OCI-LY7 (cell line): ENCODE data around the gene NEAT1. TPM values are rescaled to one million over a fixed set of nuclear protein-coding genes. Genes with fewer than 3 reads are reported as not detected.

Experiments
- Bru-seq: library from RNA; stranded (reverse); fragments of 400-500 nt; gene quantifications from one replicate; lab custom pipeline; 2021; lab: Mats Ljungman, UMichigan
- BruChase-seq, 2 experiments: library from RNA; stranded (reverse); fragments of 400-500 nt; gene quantifications; one replicate each; lab custom pipeline; 2021; lab: Mats Ljungman, UMichigan
- BruUV-seq: library from RNA; stranded (reverse); fragments of 400-500 nt; replicated peaks from 2 replicates; lab custom pipeline; 2021; lab: Mats Ljungman, UMichigan
- CTCF ChIA-PET: fragments of 300-600 bp; sonication (Branson Sonifier 250); formaldehyde crosslinking; loops from one replicate; lab custom pipeline; 2022; ENCODE audit warnings: antibody characterized with exemption; ENCODE audit not compliant: unreplicated experiment; lab: Charles Lee
- POLR2A ChIA-PET: fragments of 300-600 bp; sonication (Branson Sonifier 250); formaldehyde crosslinking; loops from one replicate; lab custom pipeline; 2022; ENCODE audit warnings: antibody characterized with exemption; lab: Charles Lee
- DNase-seq: peaks from one replicate; pipeline ENCODE4 v3.0.0-alpha.2; 2015; ENCODE audit warnings: low spot score
- H2AFZ ChIP-seq: fragments of 200-600 bp; sonication (generic), shearing (Covaris generic); 2 replicates; pipeline ENCODE4 v1.6.1; 2014; ENCODE audit warnings: mild to moderate bottlenecking, antibody characterized with exemption, low read length, moderate library complexity
- H3K27ac ChIP-seq: fragments of 200-600 bp; sonication (generic); 2 replicates; pipeline ENCODE4 v1.5.1; 2014; ENCODE audit warnings: mixed run types, low read depth, mild to moderate bottlenecking, moderate library complexity, low read length, inconsistent platforms; ENCODE audit not compliant: poor library complexity, severe bottlenecking
- H3K36me3 ChIP-seq: fragments of 200-600 bp; sonication (generic); 2 replicates; pipeline ENCODE4 v1.6.1; 2014; ENCODE audit warnings: mild to moderate bottlenecking, antibody characterized with exemption, low read length, moderate library complexity, mixed read lengths; ENCODE audit not compliant: insufficient read depth
- H3K4me1 ChIP-seq: fragments of 200-600 bp; sonication (generic); 2 replicates; pipeline ENCODE4 v1.5.1; 2014; ENCODE audit warnings: mild to moderate bottlenecking, low read length; ENCODE audit not compliant: insufficient read depth, poor library complexity, severe bottlenecking
- H3K4me2 ChIP-seq: fragments of 200-600 bp; sonication (generic); 2 replicates; pipeline ENCODE4 v1.6.1; 2014; ENCODE audit warnings: mild to moderate bottlenecking, low read length
- H3K4me3 ChIP-seq: fragments of 200-600 bp; sonication (generic); 2 replicates; pipeline ENCODE4 v1.5.1; 2014; ENCODE audit warnings: mild to moderate bottlenecking, low read depth, low read length; ENCODE audit not compliant: poor library complexity, severe bottlenecking
- H3K79me2 ChIP-seq: fragments of 200-600 bp; sonication (generic); 2 replicates; pipeline ENCODE4 v1.6.1; 2016; ENCODE audit warnings: low read depth, mild to moderate bottlenecking, low read length, moderate library complexity, mixed read lengths; ENCODE audit not compliant: insufficient read depth
- H3K9me2 ChIP-seq: fragments of 200-600 bp; sonication (generic); 2 replicates; pipeline ENCODE4 v1.6.1; 2016; ENCODE audit warnings: mild to moderate bottlenecking, low read length, mixed read lengths; ENCODE audit not compliant: insufficient read depth
- H3K9me3 ChIP-seq: fragments of 200-600 bp; sonication (generic); 2 replicates; pipeline ENCODE4 v1.6.1; 2014; ENCODE audit warnings: mild to moderate bottlenecking, mixed run types, low read length, mixed read lengths
- H4K20me1 ChIP-seq: fragments of 200-600 bp; sonication (generic); 2 replicates; pipeline ENCODE4 v1.6.1; 2014; ENCODE audit warnings: mild to moderate bottlenecking, antibody characterized with exemption, low read length, moderate library complexity, mixed read lengths; ENCODE audit not compliant: insufficient read depth
- CTCF ChIP-seq: fragments of 200-600 bp; sonication (generic); conservative IDR thresholded peaks from 2 replicates; pipeline ENCODE4 v1.5.1; 2014; ENCODE audit warnings: mild to moderate bottlenecking, antibody characterized with exemption, low read length, moderate library complexity, mixed read lengths
- EZH2phosphoT487 ChIP-seq: fragments of 200-600 bp; sonication (generic); IDR thresholded peaks from 2 replicates; pipeline ENCODE4 v1.6.1; 2018; ENCODE audit warnings: low read depth, borderline replicate concordance, mild to moderate bottlenecking, mixed run types, antibody characterized with exemption, low read length, moderate library complexity, mixed read lengths
- intact Hi-C: fragments of 100-400 bp; cut with micrococcal nuclease; formaldehyde crosslinking; loops from one replicate; pipeline ENCODE4 v1.10.0; 2022; ENCODE audit not compliant: unreplicated experiment
- long read RNA-seq: library from polyadenylated mRNA; stranded (forward); transcript quantifications from one replicate; pipeline ENCODE4 v2.0.0, GENCODE V29; 2022
- total RNA-seq, 2 experiments: library from RNA; depleted of rRNA in 1 of 2; stranded (reverse); fragments of >200 nt in 1 of 2; shearing (Covaris generic) in 1 of 2; gene quantifications; 2 replicates each; pipeline ENCODE4 v1.2.3, GENCODE V29; 2014 to 2022

Gene NEAT1
- total RNA-seq (2014; rRNA removed; shearing (Covaris generic)) (30.1 and 52.2 TPM in 2 replicates), total RNA-seq (2022) (390 and 440 TPM in 2 replicates), Bru-seq, nascent RNA (percentile 99 among the genes with signal in this experiment), BruChase-seq, experiment 1, labeled RNA remaining after a 6-hour chase (percentile 99 among the genes with signal in this experiment), BruChase-seq, experiment 2, labeled RNA remaining after a 2-hour chase (percentile 99 among the genes with signal in this experiment)
- long read RNA-seq, full-length matches to known transcripts: 476 of 476 reads
- long read RNA-seq, partial matches to known transcripts: 0 of 476 reads
- long read RNA-seq, other reads (novel, unspliced or antisense): 0 of 476 reads

GRCh38 chr11:65422633-65423515 lies at the start of gene NEAT1:
NEAT1 (plus strand) TSS chr11:65422798.
- TF ChIP-seq CTCF: 0 out of 2 replicates have a peak, but pooled peaks have one; percentile 7
- TF ChIP-seq EZH2phosphoT487: no peak
- Histone ChIP-seq H4K20me1 (peaks cover 24% of the 10 kb centered on the region), H2AFZ (peak within 1 kb of the TSS; percentile 41; the same call in 1 of the 2 replicates), H3K4me2 (peak within 1 kb of the TSS; percentile 91), H3K4me3 (peak within 1 kb of the TSS; percentile 73), H3K9me2 (no peaks in the 10 kb centered on the region), H3K27ac (peak within 1 kb of the TSS; percentile 97), H3K36me3 (peaks cover 42% of the 10 kb centered on the region), H3K4me1 (peaks cover 56% of the 10 kb centered on the region), H3K79me2 (peaks cover 85% of the 10 kb centered on the region), H3K9me3 (no peaks in the 10 kb centered on the region)
- POLR2A ChIA-PET: interaction anchor here (0.5 to 11.5 kb wide), 10 partner anchors 10 to 92 kb away, joined by 3 to 237 read pairs (median 4); partner anchors contain the start of gene MALAT1
- peak; percentile 86 for DNase-seq
- CTCF ChIA-PET: interaction anchor here (0.7 to 1.3 kb wide), 2 partner anchors 65 to 822 kb away, joined by 3 to 9 read pairs; no protein-coding TSS in a partner anchor
- BruUV-seq: no TSS peak
- intact Hi-C loops: loop anchor here (1.0 kb wide), 1 partner anchor 74 kb away; no protein-coding TSS in a partner anchor

DNA sequence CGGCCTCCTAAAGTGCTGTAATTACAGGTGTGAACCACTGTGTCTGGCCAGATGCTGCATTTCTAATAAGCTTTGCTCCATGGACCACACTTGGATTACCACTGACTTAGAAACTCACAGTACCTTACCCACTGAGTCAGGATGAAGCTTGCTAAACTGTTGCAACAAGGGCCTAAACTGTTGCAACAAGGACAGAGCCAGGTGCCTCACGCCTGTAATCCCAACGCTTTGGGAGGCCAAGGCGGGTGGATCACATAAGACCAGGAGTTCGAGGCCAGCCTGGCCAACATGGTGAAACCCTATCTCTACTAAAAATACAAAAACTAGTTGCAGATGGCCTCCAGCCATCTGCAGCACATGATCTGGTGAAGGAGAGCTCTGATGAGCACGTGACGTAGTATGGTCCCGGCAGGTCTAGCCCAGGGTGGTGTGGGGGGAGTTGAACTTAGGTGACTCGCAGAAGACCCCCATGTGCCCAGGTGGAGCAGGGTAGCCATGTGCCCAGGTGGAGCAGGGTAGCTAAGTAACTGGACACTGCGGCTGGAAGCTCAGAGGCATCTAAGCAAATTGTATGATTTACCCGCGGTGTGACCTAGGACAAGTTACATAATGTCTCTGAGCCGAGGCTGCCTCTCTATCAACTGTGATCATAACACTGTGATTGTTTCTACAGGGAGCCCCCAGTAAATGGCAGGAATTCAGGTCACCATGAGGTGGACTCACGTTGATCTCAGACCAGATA lies 48.6 kb upstream of the NEAT1 start:
- Histone ChIP-seq H3K79me2 (no peaks in the 10 kb centered on the region), H3K27ac (no peak overlapping the region), H3K4me1 (peaks cover 9% of the 10 kb centered on the region), H3K36me3 (no peaks in the 10 kb centered on the region), H3K9me3 (no peaks in the 10 kb centered on the region), H3K4me3 (no peak overlapping the region), H2AFZ (no peak overlapping the region), H3K9me2 (no peaks in the 10 kb centered on the region), H3K4me2 (no peak overlapping the region), H4K20me1 (no peaks in the 10 kb centered on the region)
- ChIA-PET CTCF (no interaction called here), POLR2A (interaction anchor here (1.2 kb wide), 1 partner anchor 125 kb away, joined by 4 read pairs; the partner anchor contains the start of gene MALAT1)
- DNase-seq: no peak
- no TSS peak for BruUV-seq
- intact Hi-C loops: no loop called here
- TF ChIP-seq CTCF (no peak), EZH2phosphoT487 (no peak)
